GM06990 (cell line): Measurements from ENCODE around the gene PARP1.

Experiments
- DNase-seq: peaks from one replicate; pipeline ENCODE4 v3.0.0-alpha.2; 2011; ENCODE audit not compliant: insufficient read length; ENCODE audit errors: extremely low read depth
- H3K27me3 ChIP-seq: replicated peaks from 2 replicates; pipeline ENCODE4 v1.6.0; 2011; ENCODE audit warnings: low read length; ENCODE audit not compliant: control insufficient read depth, insufficient read depth
- H3K36me3 ChIP-seq: 2 replicates; pipeline ENCODE4 v1.5.1; 2011; ENCODE audit warnings: low read length; ENCODE audit not compliant: control insufficient read depth, insufficient read depth
- H3K4me3 ChIP-seq: replicated peaks from 2 replicates; pipeline ENCODE4 v1.5.1; 2011; ENCODE audit warnings: low read depth, mild to moderate bottlenecking, control low read depth, low read length
- CTCF ChIP-seq: IDR thresholded peaks from 2 replicates; pipeline ENCODE4 v1.5.1; 2011; ENCODE audit warnings: low read length, control low read depth, mild to moderate bottlenecking, inconsistent platforms; ENCODE audit not compliant: insufficient read depth, poor library complexity, severe bottlenecking

The PARP1 gene

GRCh38 chr1:226402739-226403165 lies 5.1 kb downstream of the PARP1 start:
- Histone ChIP-seq H3K36me3 (peaks cover 21% of the 10 kb centered on the region), H3K4me3 (no peak overlapping the region), H3K27me3 (no peaks in the 10 kb centered on the region)
- DNase-seq, result no peak
- TF ChIP-seq CTCF, result no peak

GRCh38 chr1:226401355-226402303 lies 6.3 kb downstream of the PARP1 start:
- Histone ChIP-seq H3K36me3 (peaks cover 25% of the 10 kb centered on the region), H3K27me3 (no peaks in the 10 kb centered on the region), H3K4me3 (no peak overlapping the region)
- no peak for DNase-seq
- TF ChIP-seq CTCF, result no peak

- H3K27me3 ChIP-seq, result no peaks in the 10 kb centered on the region
- peaks cover 25% of the 10 kb centered on the region for H3K36me3 ChIP-seq
- no peak for DNase-seq
- no peak for TF ChIP-seq CTCF
- H3K4me3 ChIP-seq, result no peak overlapping the region
Measured at GRCh38 chr1:226400519-226401354, 7.2 kb downstream of the PARP1 start.

- peaks cover 28% of the 10 kb centered on the region for H3K36me3 ChIP-seq
- no peaks in the 10 kb centered on the region for H3K27me3 ChIP-seq
- TF ChIP-seq CTCF, result no peak
- no peak overlapping the region for H3K4me3 ChIP-seq
- DNase-seq, result no peak
Measured at GRCh38 chr1:226397955-226398636, 9.8 kb downstream of the PARP1 start.

GRCh38 chr1:226397011-226397926 lies 10.6 kb downstream of the PARP1 start:
- DNase-seq, result no peak
- Histone ChIP-seq H3K4me3 (no peak overlapping the region), H3K36me3 (peaks cover 26% of the 10 kb centered on the region), H3K27me3 (no peaks in the 10 kb centered on the region)
- TF ChIP-seq CTCF, result no peak
